Epithelial cell of esophagus (primary cell): ENCODE results near the gene EPHA4.
A peak's percentile ranks its signal among the peaks of the same experiment; 100 is the strongest.

Source experiments
- DNase-seq: peaks from one replicate; pipeline ENCODE4 v3.0.0; 2010; ENCODE audit warnings: low read depth
- H3K4me3 ChIP-seq: 2 replicates; pipeline ENCODE4 v1.5.1; 2011; ENCODE audit warnings: mild to moderate bottlenecking, low read length, control low read depth
- CTCF ChIP-seq: IDR thresholded peaks from 2 replicates; pipeline ENCODE4 v1.5.1; 2011; ENCODE audit warnings: low read depth, mild to moderate bottlenecking, low read length, control low read depth, inconsistent platforms; ENCODE audit not compliant: insufficient read depth; ENCODE audit errors: missing control alignments

Gene EPHA4

DNA sequence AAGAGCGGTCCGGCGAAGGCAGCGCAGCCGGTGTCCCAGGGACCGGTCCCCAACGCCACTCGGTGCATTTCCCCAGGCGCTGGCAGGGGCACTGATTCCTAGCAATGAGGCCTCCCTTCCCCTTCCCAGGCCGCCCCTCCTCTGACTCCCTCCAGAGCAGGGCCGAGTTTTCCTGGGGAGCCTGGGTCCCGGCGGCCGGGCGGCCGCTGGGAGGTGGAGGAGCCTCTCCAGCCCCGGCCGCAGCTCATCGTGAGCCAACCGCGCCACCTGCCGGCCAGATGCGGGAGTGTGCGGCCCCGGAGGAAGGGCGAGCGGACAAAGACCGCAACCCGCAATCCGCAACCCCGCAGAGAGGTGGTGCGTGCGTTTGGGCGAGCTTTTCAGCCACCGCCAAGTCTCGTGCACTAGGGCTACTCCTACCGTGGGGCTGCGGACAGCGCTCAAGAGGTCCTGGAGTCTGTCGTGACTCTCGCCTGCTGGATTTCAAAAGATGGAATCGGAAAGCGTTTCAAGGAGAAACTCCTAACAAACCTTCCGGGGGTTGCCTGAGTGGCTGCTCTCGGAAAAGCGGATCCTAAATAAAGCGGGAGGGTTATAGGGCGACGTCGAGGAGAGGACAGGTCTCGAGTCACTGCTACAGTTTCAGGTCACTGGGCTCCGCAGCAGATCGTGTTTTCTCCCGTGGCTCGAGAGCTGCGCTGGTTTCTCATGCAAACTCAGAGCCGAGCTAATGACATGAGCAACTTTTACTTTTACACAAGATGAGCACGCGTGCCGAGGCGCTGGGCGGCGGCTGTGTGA lies 1.5 kb upstream of the EPHA4 start:
- H3K4me3 ChIP-seq: peak overlapping the region; percentile 74
- peak; percentile 74 for DNase-seq
- peak; percentile 69 for TF ChIP-seq CTCF

DNA sequence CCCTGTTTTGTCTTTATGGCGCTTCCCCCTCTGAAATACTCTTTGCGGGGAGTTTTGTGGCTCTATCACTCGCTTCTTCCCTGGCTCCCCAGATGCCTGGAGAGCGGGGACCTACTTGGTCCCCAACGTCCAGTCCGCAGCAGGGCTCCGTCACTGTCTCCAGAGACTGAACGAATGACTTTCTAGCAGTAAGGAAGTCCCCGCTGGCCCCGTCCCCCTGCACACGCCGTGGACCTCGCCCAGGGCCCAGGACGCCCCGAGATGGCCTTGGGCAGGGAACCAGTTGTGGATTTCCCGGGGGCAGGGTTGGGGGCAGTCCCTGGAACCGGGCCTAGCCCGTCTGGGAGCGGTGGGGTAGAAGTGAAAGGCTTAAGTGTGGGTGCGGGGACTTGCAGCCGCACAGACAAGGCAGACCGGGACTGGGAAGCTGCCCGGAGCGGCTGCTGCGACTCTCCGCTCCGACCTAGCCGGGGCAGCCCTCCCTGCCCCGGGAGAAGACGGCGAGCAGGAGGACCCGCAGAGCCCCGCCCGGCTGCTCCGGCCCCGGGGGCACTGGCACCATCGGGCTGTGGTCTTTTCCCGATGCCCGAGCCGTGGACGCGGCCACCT lies 821 bp upstream of the EPHA4 start:
- no peak for TF ChIP-seq CTCF
- H3K4me3 ChIP-seq: peak overlapping the region; percentile 74
- peak; percentile 58 for DNase-seq

DNA sequence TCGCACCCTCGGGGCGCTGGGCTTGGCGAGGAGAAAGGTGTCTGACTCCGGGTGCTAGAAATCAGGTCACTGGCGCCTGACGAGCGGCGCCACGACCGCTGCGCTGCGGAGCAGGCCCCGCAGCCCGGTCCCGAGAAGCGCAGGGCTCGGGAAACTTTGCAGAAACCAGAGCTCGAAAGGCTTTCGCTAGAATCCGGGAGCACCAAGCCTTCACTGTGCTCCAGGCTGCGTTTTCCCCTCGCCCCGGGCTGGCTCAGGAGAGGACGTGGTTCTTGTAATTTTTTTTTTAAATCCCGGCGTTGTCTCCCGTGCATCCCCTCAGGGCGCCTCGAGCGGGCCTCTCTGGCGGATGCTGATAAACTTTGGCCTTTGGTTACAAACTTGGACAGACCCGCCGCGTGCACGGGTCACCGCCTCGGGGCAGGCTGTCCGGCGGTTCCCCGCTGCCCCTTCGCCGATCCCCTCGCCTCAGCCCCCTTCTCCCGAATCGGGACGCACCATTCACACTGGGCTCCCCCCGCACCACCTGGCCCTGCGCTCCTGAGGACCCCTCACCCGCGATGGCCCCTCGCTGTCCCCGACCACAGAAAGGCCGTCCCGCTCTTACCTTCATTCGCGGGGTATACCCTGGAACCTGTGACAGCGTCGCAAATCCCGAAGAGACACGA lies 419 bp downstream of the EPHA4 start:
- peak overlapping the region; percentile 88 for H3K4me3 ChIP-seq
- no peak for TF ChIP-seq CTCF
- DNase-seq: peak; percentile 32

- no peak for TF ChIP-seq CTCF
- DNase-seq: peak; percentile 16
- peak overlapping the region; percentile 88 for H3K4me3 ChIP-seq
Observed at GRCh38 chr2:221571025-221571550, 1.0 kb downstream of the EPHA4 start.

- peak overlapping the region; percentile 88 for H3K4me3 ChIP-seq
- peak; percentile 38 for TF ChIP-seq CTCF
- peak; percentile 55 for DNase-seq
Observed at GRCh38 chr2:221570321-221570935, 1.7 kb downstream of the EPHA4 start.

- TF ChIP-seq CTCF: no peak
- no peak for DNase-seq
- H3K4me3 ChIP-seq: peak overlapping the region; percentile 88
Observed at GRCh38 chr2:221569871-221570270, 2.2 kb downstream of the EPHA4 start.
